Kidney (tissue), 14 donors: ENCODE measurements around the gene ANO6. TPM values are rescaled to one million over a fixed set of nuclear protein-coding genes. Genes with fewer than 3 reads are reported as not detected.

Experiments
- DNase-seq, 5 donors: peaks; one replicate each; pipeline ENCODE4 v3.0.0-alpha.2; 2013 to 2020
- FAIRE-seq: peaks from 2 replicates; lab custom pipeline; 2012; peaks lifted over from hg19 to GRCh38; lab: Jason Lieb, UNC
- H3K27ac ChIP-seq, 2 donors: one replicate each; pipeline ENCODE4 v1.7.0; 2013; ENCODE audit warnings: low read depth in 2 of 2, low read length in 2 of 2, inconsistent platforms in 1 of 2
- H3K27me3 ChIP-seq: one replicate; pipeline ENCODE4 v1.7.1; 2013; ENCODE audit warnings: low read length, inconsistent platforms; ENCODE audit not compliant: control insufficient read depth, insufficient read depth
- H3K36me3 ChIP-seq, 3 donors: one replicate each; pipeline versions ENCODE4 v1.7.0 to v1.7.1; 2013; ENCODE audit warnings: low read length in 3 of 3, control low read depth in 1 of 3, inconsistent platforms in 1 of 3; ENCODE audit not compliant: insufficient read depth in 3 of 3, control insufficient read depth in 2 of 3
- H3K4me1 ChIP-seq, 3 donors: one replicate each; pipeline versions ENCODE4 v1.7.0 to v1.7.1; 2013; ENCODE audit warnings: low read length in 3 of 3, inconsistent platforms in 1 of 3, low read depth in 1 of 3; ENCODE audit not compliant: control insufficient read depth in 2 of 3, insufficient read depth in 2 of 3
- H3K4me3 ChIP-seq, 3 donors: one replicate each; pipeline versions ENCODE4 v1.7.0 to v1.8.1; 2013; ENCODE audit warnings: low read length in 3 of 3, control low read depth in 1 of 3, inconsistent platforms in 1 of 3
- H3K9ac ChIP-seq, 3 donors: one replicate each; pipeline versions ENCODE4 v1.7.0 to v1.7.1; 2013; ENCODE audit warnings: low read length in 3 of 3, control low read depth in 1 of 3, inconsistent platforms in 1 of 3
- H3K9me3 ChIP-seq, 3 donors: one replicate each; pipeline versions ENCODE4 v1.7.0 to v1.7.1; 2013; ENCODE audit warnings: low read length in 3 of 3, control low read depth in 1 of 3, inconsistent platforms in 1 of 3; ENCODE audit not compliant: control insufficient read depth in 2 of 3, insufficient read depth in 1 of 3
- intact Hi-C: fragments of 100-400 bp; cut with DNase I; formaldehyde crosslinking; loops from one replicate; pipeline ENCODE4 v1.11.1; 2022
- polyA plus RNA-seq: library from polyadenylated mRNA; stranded (reverse); fragments of 350-450 nt; fragmentation: Illumina TruSeq; extraction: RNeasy Lipid Tissue Mini Kit (QIAGEN cat#74804); gene quantifications from one replicate; pipeline ENCODE4 v1.2.3, GENCODE V29; 2014; ENCODE audit warnings: low read depth, low replicate concordance; ENCODE audit not compliant: insufficient read depth
- total RNA-seq: library from RNA; stranded (reverse); fragmentation: NEBNext Ultra II Directional; extraction: Animal tissue kit (Norgen Biotek cat#: 25700); gene quantifications from one replicate; pipeline ENCODE4 v1.2.1, GENCODE V29; 2021
- TF ChIP-seq, protein P1 (sequence below): IDR thresholded peaks from 3 replicates; pipeline ENCODE4 v1.5.1; 2012; ENCODE audit warnings: mild to moderate bottlenecking, moderate library complexity, borderline replicate concordance; ENCODE audit not compliant: insufficient read depth; ENCODE audit errors: extremely low read depth
- donor health status: control.
- donor health status: control.
- donor health status: control.
- donor health status: control.
- donor health status: control.
- donor health status: DM: yes; HTN: yes; CAD: no.
- donor health status: Normal renal cell carcinoma (clear cell type).

ANO6 gene
- total and polyA plus RNA-seq, 2 donors from 2014 or later = 17.2 to 46.3 TPM

- Histone ChIP-seq H3K27me3 (no peaks in the 10 kb centered on the region), H3K9me3 (no peaks in the 10 kb centered on the region), H3K36me3 (no peaks in the 10 kb centered on the region), H3K4me3 (no peak overlapping the region), H3K27ac (no peak overlapping the region), H3K9ac (no peak overlapping the region), H3K4me1 (no peaks in the 10 kb centered on the region)
- TF ChIP-seq, protein P1, sequence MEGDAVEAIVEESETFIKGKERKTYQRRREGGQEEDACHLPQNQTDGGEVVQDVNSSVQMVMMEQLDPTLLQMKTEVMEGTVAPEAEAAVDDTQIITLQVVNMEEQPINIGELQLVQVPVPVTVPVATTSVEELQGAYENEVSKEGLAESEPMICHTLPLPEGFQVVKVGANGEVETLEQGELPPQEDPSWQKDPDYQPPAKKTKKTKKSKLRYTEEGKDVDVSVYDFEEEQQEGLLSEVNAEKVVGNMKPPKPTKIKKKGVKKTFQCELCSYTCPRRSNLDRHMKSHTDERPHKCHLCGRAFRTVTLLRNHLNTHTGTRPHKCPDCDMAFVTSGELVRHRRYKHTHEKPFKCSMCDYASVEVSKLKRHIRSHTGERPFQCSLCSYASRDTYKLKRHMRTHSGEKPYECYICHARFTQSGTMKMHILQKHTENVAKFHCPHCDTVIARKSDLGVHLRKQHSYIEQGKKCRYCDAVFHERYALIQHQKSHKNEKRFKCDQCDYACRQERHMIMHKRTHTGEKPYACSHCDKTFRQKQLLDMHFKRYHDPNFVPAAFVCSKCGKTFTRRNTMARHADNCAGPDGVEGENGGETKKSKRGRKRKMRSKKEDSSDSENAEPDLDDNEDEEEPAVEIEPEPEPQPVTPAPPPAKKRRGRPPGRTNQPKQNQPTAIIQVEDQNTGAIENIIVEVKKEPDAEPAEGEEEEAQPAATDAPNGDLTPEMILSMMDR = no peak
- FAIRE-seq (no peak), DNase-seq (no peak)
- intact Hi-C loops = no loop called here
Measured at GRCh38 chr12:45434094-45434493, 218.2 kb downstream of the ANO6 start.

DNA sequence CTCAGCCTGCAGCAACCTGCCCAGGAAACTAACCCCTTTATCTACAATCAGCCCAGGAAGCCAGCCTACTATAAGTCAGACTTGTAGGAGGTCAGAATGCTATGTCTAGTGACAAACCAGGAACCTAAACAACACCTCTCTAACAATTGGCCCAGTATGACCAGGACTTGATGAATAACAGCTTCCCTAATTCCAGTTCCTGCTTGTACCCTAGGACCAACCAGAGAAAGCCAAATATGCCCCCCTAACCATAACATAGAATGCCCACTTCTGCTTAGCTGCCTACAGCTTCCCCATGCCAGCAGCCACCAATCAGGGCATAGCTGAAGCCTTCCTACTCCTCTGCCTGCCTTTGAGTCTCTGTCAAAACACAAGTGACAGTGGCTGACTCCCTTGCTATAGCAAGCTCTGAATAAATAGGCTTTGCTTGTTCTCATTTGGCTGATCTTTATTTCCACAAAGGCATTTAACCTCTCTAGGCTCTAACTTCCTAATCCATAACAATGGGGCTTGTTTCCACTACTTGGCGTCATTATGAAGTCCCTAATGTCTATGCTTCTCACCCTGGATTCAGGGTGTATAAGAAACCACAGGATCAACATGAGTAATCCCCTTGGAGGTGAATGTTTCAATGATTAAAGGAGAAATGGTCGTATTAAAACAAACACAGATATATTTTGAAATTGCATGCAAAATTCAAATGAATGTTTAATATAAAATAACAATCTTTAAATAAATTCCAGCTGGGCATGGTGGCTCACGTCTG, 220.2 kb downstream of the ANO6 start:
- Histone ChIP-seq H3K4me1 (no peaks in the 10 kb centered on the region), H3K27ac (no peak overlapping the region), H3K4me3 (no peak overlapping the region), H3K36me3 (no peaks in the 10 kb centered on the region), H3K27me3 (no peaks in the 10 kb centered on the region), H3K9ac (no peak overlapping the region), H3K9me3 (no peaks in the 10 kb centered on the region)
- intact Hi-C loops = no loop called here
- FAIRE-seq (no peak), DNase-seq (no peak)
- TF ChIP-seq, protein P1 = no peak

DNA sequence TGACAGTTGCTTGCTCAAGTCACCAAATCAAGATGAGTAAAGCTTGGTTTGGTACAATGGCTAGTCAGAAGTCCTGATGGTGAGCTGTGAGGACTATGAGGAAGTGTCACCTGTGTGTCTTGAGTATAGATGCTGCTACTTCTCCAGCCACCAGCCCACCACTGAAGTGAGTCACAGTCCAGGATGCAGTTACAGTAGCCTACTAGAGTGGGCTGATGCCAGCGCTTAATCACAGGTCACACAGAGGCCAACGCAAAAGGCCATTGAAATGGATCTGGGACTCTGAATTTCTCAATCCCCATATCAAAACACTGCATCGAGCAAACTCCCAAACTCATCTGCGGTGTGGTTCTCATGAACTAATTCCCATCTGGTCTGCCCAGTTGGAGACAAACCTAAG, 223.1 kb downstream of the ANO6 start:
- Histone ChIP-seq H3K27me3 (no peaks in the 10 kb centered on the region), H3K36me3 (no peaks in the 10 kb centered on the region), H3K27ac (no peak overlapping the region), H3K4me3 (no peak overlapping the region), H3K9ac (no peak overlapping the region), H3K4me1 (no peaks in the 10 kb centered on the region), H3K9me3 (peaks cover 0 to 5% (median 3%) of the 10 kb centered on the region in 3 donors)
- DNase-seq = no peak
- intact Hi-C loops = no loop called here
- no peak for FAIRE-seq
- TF ChIP-seq, protein P1 = no peak
